ENCODE data around the gene SGCD. TPM values are rescaled to one million over a fixed set of nuclear protein-coding genes. Genes with fewer than 3 reads are reported as not detected.
A peak's percentile ranks its signal among the peaks of the same experiment; 100 is the strongest.

The SGCD gene
- total RNA-seq, 4 donors from 2014 or later, result 0.37 to 3.7 (median 2.4) TPM

- peak overlapping the region in 2 of 4 donors; percentile 22 to 64 for H3K27ac ChIP-seq
- 54% methylated on average over 2 of the region's 2 CpGs; no CpG with 5 or more reads in 1 of the 2 donors for WGBS, 2 donors (ENCODE audit: low coverage in 1 of 2)
- no peak for DNase-seq
- in situ Hi-C loops (cut with MboI; ENCODE audit: low pct_ligation_motif_present in 1 of 4, low pct_unique_long_range_greater_than_20kb in 1 of 4, low sequenced_read_pairs in 3 of 4) (no loop called here), intact Hi-C loops (cut with DNase I; ENCODE audit: low total_unique reads) (no loop called here)
- no peaks in the 10 kb centered on the region for H3K36me3 ChIP-seq
- H3K9me3 ChIP-seq, result no peaks in the 10 kb centered on the region
- H3K4me3 ChIP-seq, result no peak overlapping the region
- TF ChIP-seq CTCF (IDR thresholded peaks at IDR 0.05) (no peak), POLR2AphosphoS5 (IDR thresholded peaks at IDR 0.05) (no peak), EP300 (IDR thresholded peaks at IDR 0.05; ENCODE audit: low read depth) (no peak), POLR2A (IDR thresholded peaks at IDR 0.05) (no peak)
- H3K27me3 ChIP-seq, result no peaks in the 10 kb centered on the region
- H3K4me1 ChIP-seq, result peaks cover 0 to 12% (median 4%) of the 10 kb centered on the region in 4 donors
These were observed 69.8 kb downstream of the SGCD start for GRCh38 chr5:156396830-156397081.

DNA sequence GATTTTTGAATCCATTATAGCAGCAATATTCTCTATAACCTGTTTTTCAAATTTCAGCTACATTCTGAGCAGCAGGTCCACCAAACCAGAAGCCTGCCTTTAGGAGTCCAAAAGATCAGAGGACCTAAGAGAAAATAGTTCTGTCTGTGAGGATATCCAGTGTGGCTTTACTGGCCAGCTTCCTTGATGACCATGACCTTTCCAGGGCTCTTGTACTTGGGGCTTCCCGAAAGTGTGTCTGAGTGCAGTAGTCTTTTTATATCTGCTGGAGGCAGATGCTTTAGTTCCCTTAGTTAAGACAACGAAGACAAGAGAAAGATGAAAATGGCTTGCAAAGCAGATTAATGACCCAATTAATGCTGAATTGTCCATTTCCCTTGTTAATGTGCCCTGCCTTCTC is 72.4 kb downstream of the SGCD start:
- WGBS, 2 donors (ENCODE audit: low coverage in 1 of 2), result 72 to 75% methylated on average over 2 of the region's 2 CpGs
- no peaks in the 10 kb centered on the region for H3K9me3 ChIP-seq
- H3K27ac ChIP-seq, result no peak overlapping the region
- intact Hi-C loops (cut with DNase I; ENCODE audit: low total_unique reads), result no loop called here
- TF ChIP-seq POLR2A (IDR thresholded peaks at IDR 0.05) (no peak), CTCF (IDR thresholded peaks at IDR 0.05) (no peak), EP300 (IDR thresholded peaks at IDR 0.05; ENCODE audit: low read depth) (no peak)
- H3K4me1 ChIP-seq, result peaks cover 0 to 12% (median 4%) of the 10 kb centered on the region in 4 donors
- H3K27me3 ChIP-seq, result no peaks in the 10 kb centered on the region
- in situ Hi-C loops (cut with MboI; ENCODE audit: low pct_ligation_motif_present in 1 of 4, low pct_unique_long_range_greater_than_20kb in 1 of 4, low sequenced_read_pairs in 3 of 4), result no loop called here
- H3K36me3 ChIP-seq, result no peaks in the 10 kb centered on the region
- DNase-seq, result no peak
- no peak overlapping the region for H3K4me3 ChIP-seq

GRCh38 chr5:156400231-156400986 is 73.4 kb downstream of the SGCD start:
- Histone ChIP-seq H3K4me3 (no peak overlapping the region), H3K4me1 (peaks cover 0 to 11% (median 2%) of the 10 kb centered on the region in 4 donors), H3K9me3 (no peaks in the 10 kb centered on the region), H3K27me3 (no peaks in the 10 kb centered on the region), H3K27ac (no peak overlapping the region), H3K36me3 (no peaks in the 10 kb centered on the region)
- DNase-seq, result no peak
- TF ChIP-seq POLR2AphosphoS5 (IDR thresholded peaks at IDR 0.05), result no peak
- no peak for TF ChIP-seq EP300 (IDR thresholded peaks at IDR 0.05; ENCODE audit: low read depth)
- no peak for TF ChIP-seq POLR2A (IDR thresholded peaks at IDR 0.05)
- no peak for TF ChIP-seq CTCF (IDR thresholded peaks at IDR 0.05)
- in situ Hi-C loops (cut with MboI; ENCODE audit: low pct_ligation_motif_present in 1 of 4, low pct_unique_long_range_greater_than_20kb in 1 of 4, low sequenced_read_pairs in 3 of 4) (no loop called here), intact Hi-C loops (cut with DNase I; ENCODE audit: low total_unique reads) (no loop called here)

DNA sequence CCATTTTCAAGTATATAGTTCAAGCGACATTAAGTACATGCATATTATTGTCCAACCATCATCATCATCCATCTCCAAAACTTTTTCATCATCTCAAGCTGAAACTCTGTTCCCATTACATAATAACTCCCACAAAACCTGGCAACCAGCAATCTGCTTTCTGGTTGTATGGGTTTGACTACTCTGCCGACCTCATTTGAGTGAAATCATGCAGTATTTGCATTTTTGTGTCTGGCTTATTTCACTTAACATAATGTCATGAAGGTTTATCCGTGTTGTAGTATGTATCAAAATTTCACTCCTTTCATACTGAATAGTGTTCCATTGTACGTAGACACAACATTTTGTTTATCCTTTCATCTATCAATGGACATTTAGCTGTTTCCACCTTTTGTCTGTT is 74.8 kb downstream of the SGCD start:
- Histone ChIP-seq H3K9me3 (no peaks in the 10 kb centered on the region), H3K27ac (no peak overlapping the region), H3K4me1 (peaks cover 0 to 4% (median 0%) of the 10 kb centered on the region in 4 donors), H3K4me3 (no peak overlapping the region), H3K27me3 (no peaks in the 10 kb centered on the region), H3K36me3 (no peaks in the 10 kb centered on the region)
- WGBS, 2 donors (ENCODE audit: low coverage in 1 of 2), result 75 to 80% methylated on average over 3 to 4 of the region's 4 CpGs
- TF ChIP-seq CTCF (IDR thresholded peaks at IDR 0.05) (no peak), POLR2A (IDR thresholded peaks at IDR 0.05) (no peak), EP300 (IDR thresholded peaks at IDR 0.05; ENCODE audit: low read depth) (no peak), POLR2AphosphoS5 (IDR thresholded peaks at IDR 0.05) (no peak)
- in situ Hi-C loops (cut with MboI; ENCODE audit: low pct_ligation_motif_present in 1 of 4, low pct_unique_long_range_greater_than_20kb in 1 of 4, low sequenced_read_pairs in 3 of 4) (no loop called here), intact Hi-C loops (cut with DNase I; ENCODE audit: low total_unique reads) (no loop called here)
- DNase-seq, result no peak

All from transverse colon (tissue), 4 donors.